HepG2 (cell line): ENCODE measurements around the gene MBTD1. TPM values are rescaled to one million over a fixed set of nuclear protein-coding genes. Genes with fewer than 3 reads are reported as not detected.

Experiments used
- ATAC-seq: fragments of 200-7000 bp; cut with Tn5 transposase; 3 replicates; pipeline ENCODE4 v1.9.1; 2020; ENCODE audit warnings: mild to moderate bottlenecking, moderate library complexity
- BruUV-seq: library from RNA; stranded (reverse); fragments of 400-500 nt; replicated peaks from 2 replicates; lab custom pipeline; 2021; lab: Mats Ljungman, UMichigan
- CTCF ChIA-PET: fragments of 300-600 bp; formaldehyde crosslinking; extraction: SDS; loops from one replicate; lab custom pipeline; 2021; ENCODE audit warnings: low total read pairs, inconsistent platforms, low intra/inter-chr PET ratio; lab: Yijun Ruan, JAX
- POLR2A ChIA-PET: fragments of 350-600 bp; sonication (Branson Sonifier 250); formaldehyde crosslinking; loops from one replicate; lab custom pipeline; 2020; ENCODE audit warnings: antibody characterized with exemption, inconsistent platforms; lab: Yijun Ruan, JAX
- DNase-seq: peaks from one replicate; pipeline ENCODE4 v3.0.0-alpha.2; 2015; ENCODE audit warnings: low spot score
- FAIRE-seq: peaks from 3 replicates; lab custom pipeline; 2011; peaks lifted over from hg19 to GRCh38; lab: Jason Lieb, UNC
- H2AFZ ChIP-seq: one replicate; pipeline ENCODE4 v1.6.1; 2011; ENCODE audit warnings: low read length, inconsistent platforms
- H3K27ac ChIP-seq: fragments of 300-600 bp; 3 replicates; pipeline ENCODE4 v1.8.0; 2011; ENCODE audit warnings: mixed run types, mild to moderate bottlenecking, mixed read lengths, low read length, inconsistent platforms; ENCODE audit not compliant: insufficient read depth; ENCODE audit errors: extremely low read length
- H3K27me3 ChIP-seq, 2 experiments: fragments of 200-600 bp in 1 of 2; 2 replicates in 1 of 2; 3 replicates in 1 of 2; pipeline versions ENCODE4 v1.6.0 to v1.8.0; 2011; ENCODE audit warnings: low read length in 2 of 2, mild to moderate bottlenecking in 2 of 2, moderate library complexity in 2 of 2, inconsistent platforms in 1 of 2; ENCODE audit not compliant: insufficient read depth in 2 of 2, control insufficient read depth in 1 of 2
- H3K36me3 ChIP-seq, 2 experiments: fragments of 200-600 bp in 1 of 2; replicated peaks in 1 of 2; 2 replicates in 1 of 2; 3 replicates in 1 of 2; pipeline versions ENCODE4 v1.5.1 to v1.8.0; 2011; ENCODE audit warnings: low read length in 2 of 2, inconsistent platforms in 1 of 2; ENCODE audit not compliant: insufficient read depth in 2 of 2, control insufficient read depth in 1 of 2
- H3K4me1 ChIP-seq: 2 replicates; pipeline ENCODE4 v1.5.1; 2012; ENCODE audit warnings: low read length, inconsistent platforms; ENCODE audit not compliant: insufficient read depth
- H3K4me2 ChIP-seq: 2 replicates; pipeline ENCODE4 v1.6.0; 2011; ENCODE audit warnings: low read depth, low read length, inconsistent platforms
- H3K4me3 ChIP-seq, 3 experiments: fragments of 200-600 bp in 1 of 3; sonication (generic), shearing (Covaris generic) in 1 of 3; replicated peaks in 1 of 3; 2 replicates each; pipeline ENCODE4 v1.5.1; 2011 to 2016; ENCODE audit warnings: low read length in 3 of 3, inconsistent platforms in 2 of 3, low read depth in 2 of 3, mild to moderate bottlenecking in 2 of 3, control low read depth in 1 of 3, mixed read lengths in 1 of 3; ENCODE audit not compliant: insufficient read depth in 1 of 3
- H3K79me2 ChIP-seq: one replicate; pipeline ENCODE4 v1.6.1; 2011; ENCODE audit warnings: low read length, inconsistent platforms; ENCODE audit not compliant: insufficient read depth
- H3K9ac ChIP-seq: 2 replicates; pipeline ENCODE4 v1.6.0; 2011; ENCODE audit warnings: mild to moderate bottlenecking, low read depth, low read length, inconsistent platforms; ENCODE audit not compliant: insufficient read depth
- H3K9me3 ChIP-seq: 2 replicates; pipeline ENCODE4 v1.5.1; 2012; ENCODE audit warnings: mild to moderate bottlenecking, low read length
- H4K20me1 ChIP-seq: 2 replicates; pipeline ENCODE4 v1.6.0; 2011; ENCODE audit warnings: inconsistent platforms, mild to moderate bottlenecking, low read length, moderate library complexity; ENCODE audit not compliant: insufficient read depth
- AHR ChIP-seq: IDR thresholded peaks from 2 replicates; pipeline ENCODE4 v1.6.1; 2018; ENCODE audit warnings: missing genetic modification reagents, missing compliant biosample characterization
- ATF7 ChIP-seq, 2 experiments: fragments of 450-650 bp in 1 of 2; sonication (generic) in 1 of 2; formaldehyde crosslinking in 1 of 2; IDR thresholded peaks; 2 replicates each; pipeline versions ENCODE4 v1.4.0 to v1.6.1; 2016 to 2020; ENCODE audit warnings: antibody characterized with exemption in 1 of 2, mild to moderate bottlenecking in 1 of 2, missing genetic modification reagents in 1 of 2
- CREM ChIP-seq, 2 experiments: sonication (generic) in 1 of 2; formaldehyde crosslinking in 1 of 2; IDR thresholded peaks; 2 replicates each; pipeline versions ENCODE4 v1.4.0 to v1.6.1; 2016 to 2020; ENCODE audit warnings: antibody characterized with exemption in 1 of 2, mild to moderate bottlenecking in 1 of 2, missing genetic modification reagents in 1 of 2
- ELF4 ChIP-seq: sonication (generic); formaldehyde crosslinking; IDR thresholded peaks from 2 replicates; pipeline ENCODE4 v1.5.0; 2020; ENCODE audit warnings: missing genetic modification reagents, mild to moderate bottlenecking, moderate library complexity, borderline replicate concordance
- JUN ChIP-seq: sonication (generic); formaldehyde crosslinking; IDR thresholded peaks from 2 replicates; pipeline ENCODE4 v1.4.0; 2020; ENCODE audit warnings: mild to moderate bottlenecking, missing genetic modification reagents
- STAT5B ChIP-seq: sonication (generic); formaldehyde crosslinking; IDR thresholded peaks from 2 replicates; pipeline ENCODE4 v1.4.0; 2020; ENCODE audit warnings: missing genetic modification reagents
- TEAD2 ChIP-seq: sonication (generic); formaldehyde crosslinking; IDR thresholded peaks from 2 replicates; pipeline ENCODE4 v1.9.0; 2021; ENCODE audit warnings: missing genetic modification reagents
- ZBTB42 ChIP-seq: sonication (generic); formaldehyde crosslinking; IDR thresholded peaks from 2 replicates; pipeline ENCODE4 v1.5.0; 2020; ENCODE audit warnings: mild to moderate bottlenecking, missing genetic modification reagents
- ZC3H4 ChIP-seq: sonication (generic); formaldehyde crosslinking; IDR thresholded peaks from 2 replicates; pipeline ENCODE4 v1.4.0; 2020; ENCODE audit warnings: missing genetic modification reagents, borderline replicate concordance
- ZNF124 ChIP-seq: sonication (generic); formaldehyde crosslinking; IDR thresholded peaks from 2 replicates; pipeline ENCODE4 v1.4.0; 2020; ENCODE audit warnings: missing genetic modification reagents
- ZNF670 ChIP-seq: sonication (generic); formaldehyde crosslinking; IDR thresholded peaks from 2 replicates; pipeline ENCODE4 v1.8.0; 2022; ENCODE audit warnings: mild to moderate bottlenecking, missing genetic modification reagents, borderline replicate concordance
- ZNF703 ChIP-seq: sonication (generic); formaldehyde crosslinking; IDR thresholded peaks from 2 replicates; pipeline ENCODE4 v1.5.1; 2020; ENCODE audit warnings: missing genetic modification reagents, mild to moderate bottlenecking, moderate library complexity, borderline replicate concordance
- ZNF773 ChIP-seq: sonication (generic); formaldehyde crosslinking; IDR thresholded peaks from 2 replicates; pipeline ENCODE4 v1.4.0; 2020; ENCODE audit warnings: missing genetic modification reagents, borderline replicate concordance
- ZNF878 ChIP-seq: sonication (generic); formaldehyde crosslinking; IDR thresholded peaks from 2 replicates; pipeline ENCODE4 v1.8.1; 2023; ENCODE audit warnings: mild to moderate bottlenecking, missing genetic modification reagents, moderate library complexity
- WGBS: methylation state at CpG from one replicate; pipeline ENCODE4 v1.1.6; 2017; ENCODE audit warnings: low lambda C conversion rate; 5-methylcytosine and 5-hydroxymethylcytosine counted together
- in situ Hi-C: cut with HindIII; loops from 2 replicates; pipeline ENCODE4 v1.10.0; 2017; ENCODE audit warnings: low pct_unique_long_range_greater_than_20kb; ENCODE audit not compliant: extremely low pct_ligation_motif_present
- intact Hi-C: fragments of 100-400 bp; cut with micrococcal nuclease; formaldehyde crosslinking; loops from one replicate; pipeline ENCODE4 v1.10.0; 2022; ENCODE audit not compliant: unreplicated experiment
- polyA plus RNA-seq, 8 experiments: library from polyadenylated mRNA; depleted of rRNA in 3 of 8; stranded (reverse) in 7 of 8; unstranded in 1 of 8; fragments of >200 nt; fragmentation: Illumina TruSeq in 4 of 8; extraction: Trizol in 4 of 8; gene quantifications; 2 replicates each; pipeline versions ENCODE4 v1.2.1 to v1.2.3, GENCODE V29; 2011 to 2016; ENCODE audit warnings: low read depth in 4 of 8, missing spikeins in 1 of 8, mixed read lengths in 1 of 8; ENCODE audit not compliant: insufficient read depth in 1 of 8
- total RNA-seq, 5 experiments: library from RNA; depleted of rRNA; stranded (reverse); fragments of >200 nt; fragmentation: Illumina TruSeq; extraction: Trizol; gene quantifications; 2 replicates each; pipeline ENCODE4 v1.2.3, GENCODE V29; 2016; ENCODE audit warnings: low read depth in 1 of 5

Gene MBTD1
- total and polyA plus RNA-seq, 2 of the 13 experiments (the other 11 are each of a cell fraction or from before 2014, with no cell fraction given), result 20.9 TPM

DNA sequence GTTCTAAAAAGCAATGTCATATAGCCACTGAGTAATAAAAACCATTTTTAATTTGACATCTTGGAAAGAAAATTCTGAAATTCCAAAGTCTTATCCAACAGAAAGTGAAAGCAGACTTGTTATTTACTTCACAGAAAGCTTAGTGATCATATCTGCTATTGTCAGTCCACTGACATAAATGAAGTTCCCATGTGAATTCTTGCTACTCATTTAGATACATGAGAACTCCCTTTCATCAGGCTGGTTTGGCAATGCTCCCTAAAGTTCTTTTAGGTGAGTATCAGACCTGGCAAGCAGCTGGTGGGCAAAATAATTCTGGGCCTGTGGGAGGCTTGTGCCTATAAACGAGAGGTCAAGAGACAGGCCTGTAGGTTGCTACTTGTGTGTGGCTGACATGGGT, 70.2 kb downstream of the MBTD1 start:
- H3K9ac ChIP-seq, result no peak overlapping the region
- POLR2A ChIA-PET, result no interaction called here
- intact Hi-C loops (no loop called here), in situ Hi-C loops (no loop called here)
- WGBS, result 81% methylated on average over 1 of the region's 1 CpG
- no peaks in the 10 kb centered on the region for H3K9me3 ChIP-seq
- no peaks in the 10 kb centered on the region for H3K27me3 ChIP-seq
- H3K4me3 ChIP-seq, result no peak overlapping the region
- CTCF ChIA-PET, result no interaction called here
- BruUV-seq, result TSS peak; percentile 7
- DNase-seq, result no peak
- no peak for ATAC-seq
- peaks cover 7% of the 10 kb centered on the region for H3K4me1 ChIP-seq
- TF ChIP-seq ZBTB42 (CRISPR knock-in tag) (no peak), TEAD2 (CRISPR knock-in tag) (no peak), ZNF773 (no peak), AHR (CRISPR knock-in tag) (no peak), ZNF124 (CRISPR knock-in tag) (no peak), ZNF878 (CRISPR knock-in tag) (no peak), ZC3H4 (no peak), CREM (IDR thresholded peaks at IDR 0.05) (no peak), CREM (CRISPR knock-in tag; IDR thresholded peaks at IDR 0.05) (no peak), JUN (CRISPR knock-in tag) (no peak), STAT5B (CRISPR knock-in tag) (no peak)
- no peak overlapping the region for H3K27ac ChIP-seq
- H4K20me1 ChIP-seq, result no peaks in the 10 kb centered on the region
- no peaks in the 10 kb centered on the region for H3K79me2 ChIP-seq
- no peak overlapping the region for H3K4me2 ChIP-seq
- H2AFZ ChIP-seq, result no peak overlapping the region
- FAIRE-seq, result no peak
- peaks cover 20 to 70% of the 10 kb centered on the region in 2 experiments for H3K36me3 ChIP-seq

DNA sequence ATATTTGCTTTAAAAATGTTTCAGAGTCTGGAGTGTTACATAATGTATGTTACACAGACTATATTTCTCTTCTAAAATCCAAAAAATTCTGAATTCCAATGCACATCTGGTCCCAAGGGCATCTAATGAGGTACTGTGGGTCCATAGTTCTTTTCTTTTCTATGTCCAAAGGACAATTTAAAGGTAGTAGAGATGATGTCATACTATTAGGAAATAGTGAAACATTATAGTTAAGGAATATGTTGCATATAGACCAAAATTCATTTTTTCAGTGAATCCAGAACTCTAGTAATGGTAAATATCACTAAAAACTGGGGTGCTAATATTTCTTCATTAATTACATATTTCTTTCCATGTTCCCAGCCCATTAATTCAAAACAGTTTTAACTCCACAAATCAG, 70.7 kb downstream of the MBTD1 start:
- Histone ChIP-seq H3K4me1 (peaks cover 10% of the 10 kb centered on the region), H3K36me3 (peaks cover 18 to 71% of the 10 kb centered on the region in 2 experiments), H3K9me3 (no peaks in the 10 kb centered on the region), H3K79me2 (no peaks in the 10 kb centered on the region), H3K4me2 (no peak overlapping the region), H3K4me3 (no peak overlapping the region), H2AFZ (no peak overlapping the region), H3K27ac (no peak overlapping the region), H4K20me1 (no peaks in the 10 kb centered on the region), H3K27me3 (no peaks in the 10 kb centered on the region), H3K9ac (no peak overlapping the region)
- in situ Hi-C loops (no loop called here), intact Hi-C loops (no loop called here)
- FAIRE-seq, result no peak
- DNase-seq, result no peak
- ATAC-seq, result no peak
- TF ChIP-seq ATF7 (IDR thresholded peaks at IDR 0.05) (peak; percentile 95), ATF7 (CRISPR knock-in tag; IDR thresholded peaks at IDR 0.05) (no peak), ZNF670 (CRISPR knock-in tag) (no peak), ELF4 (CRISPR knock-in tag) (no peak), ZNF703 (CRISPR knock-in tag) (no peak)
- BruUV-seq, result no TSS peak
- ChIA-PET CTCF (no interaction called here), POLR2A (no interaction called here)
